ENCODE results near the gene ANKRD39. TPM values are rescaled to one million over a fixed set of nuclear protein-coding genes. Genes with fewer than 3 reads are reported as not detected.

ANKRD39 gene
- total and polyA plus RNA-seq, 10 donors: 13.6 to 32.2 (median 20.4) TPM

DNA sequence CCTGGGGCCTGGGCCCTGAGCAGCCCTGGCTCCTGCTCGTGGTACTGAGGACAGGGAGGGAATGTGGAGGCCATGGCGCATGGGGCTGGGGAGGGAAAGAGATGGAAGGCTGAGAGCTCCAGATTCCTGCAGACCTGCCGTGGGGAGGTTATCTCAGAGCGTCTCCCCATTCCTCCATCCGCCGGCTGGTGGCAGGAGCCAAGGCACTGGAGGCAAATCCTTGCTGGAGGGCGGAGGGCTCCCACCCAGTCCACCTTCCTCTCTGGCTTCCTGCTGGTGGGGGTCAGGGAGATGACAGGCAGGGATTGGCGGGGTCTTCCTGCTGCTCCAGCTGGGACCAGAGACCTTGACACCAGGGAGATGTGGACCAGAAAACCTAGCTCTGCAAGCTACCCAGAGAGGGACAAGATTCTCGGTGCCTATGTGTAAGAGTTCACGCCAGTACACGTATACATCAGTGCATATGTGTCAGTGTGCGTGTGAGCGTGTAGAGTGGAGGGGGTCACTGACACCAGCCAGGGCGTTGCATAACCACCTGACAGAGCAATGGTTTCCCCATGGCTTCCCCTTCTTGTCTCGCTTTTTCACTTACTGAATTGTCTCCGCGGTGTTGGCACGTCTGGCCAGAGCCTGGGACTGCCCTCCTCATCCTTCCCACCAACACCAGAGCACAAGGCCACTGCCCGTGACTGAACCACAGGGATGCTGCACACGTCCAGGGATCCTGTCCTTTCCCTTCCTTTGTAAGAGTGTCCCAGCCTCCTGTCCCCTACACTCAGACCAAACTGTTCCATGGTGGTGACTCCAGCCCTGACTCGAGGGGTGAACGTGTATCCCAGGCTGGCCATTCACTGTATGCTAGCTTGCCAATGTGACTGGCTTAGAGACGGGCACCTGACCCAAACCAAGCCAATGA, 27.9 kb upstream of the ANKRD39 start:
- Histone ChIP-seq H3K4me3 (no peak overlapping the region), H3K27ac (peak overlapping the region in 6 of 8 donors; percentile 22 to 79 (median 66)), H3K4me1 (peaks cover 43 to 93% (median 64%) of the 10 kb centered on the region in 6 donors), H3K9me3 (no peaks in the 10 kb centered on the region), H3K27me3 (replicated peaks in 1 of 7) (peaks cover 0 to 16% (median 0%) of the 10 kb centered on the region in 7 donors), H3K36me3 (no peaks in the 10 kb centered on the region)
- peak; percentile 76 for DNase-seq
- WGBS, 5 donors: 56 to 76% (median 67%) methylated on average over 17 to 23 of the region's 23 CpGs
- intact Hi-C loops (cut with DNase I; ENCODE audit: low total_unique reads): no loop called here
- TF ChIP-seq POLR2AphosphoS5 (IDR thresholded peaks at IDR 0.05): peak in 1 of 3 donors; percentile 20
- TF ChIP-seq, protein P1, sequence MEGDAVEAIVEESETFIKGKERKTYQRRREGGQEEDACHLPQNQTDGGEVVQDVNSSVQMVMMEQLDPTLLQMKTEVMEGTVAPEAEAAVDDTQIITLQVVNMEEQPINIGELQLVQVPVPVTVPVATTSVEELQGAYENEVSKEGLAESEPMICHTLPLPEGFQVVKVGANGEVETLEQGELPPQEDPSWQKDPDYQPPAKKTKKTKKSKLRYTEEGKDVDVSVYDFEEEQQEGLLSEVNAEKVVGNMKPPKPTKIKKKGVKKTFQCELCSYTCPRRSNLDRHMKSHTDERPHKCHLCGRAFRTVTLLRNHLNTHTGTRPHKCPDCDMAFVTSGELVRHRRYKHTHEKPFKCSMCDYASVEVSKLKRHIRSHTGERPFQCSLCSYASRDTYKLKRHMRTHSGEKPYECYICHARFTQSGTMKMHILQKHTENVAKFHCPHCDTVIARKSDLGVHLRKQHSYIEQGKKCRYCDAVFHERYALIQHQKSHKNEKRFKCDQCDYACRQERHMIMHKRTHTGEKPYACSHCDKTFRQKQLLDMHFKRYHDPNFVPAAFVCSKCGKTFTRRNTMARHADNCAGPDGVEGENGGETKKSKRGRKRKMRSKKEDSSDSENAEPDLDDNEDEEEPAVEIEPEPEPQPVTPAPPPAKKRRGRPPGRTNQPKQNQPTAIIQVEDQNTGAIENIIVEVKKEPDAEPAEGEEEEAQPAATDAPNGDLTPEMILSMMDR (IDR thresholded peaks at IDR 0.05 in 8 of 11, conservative IDR thresholded peaks at IDR 0.05 in 3 of 11): no peak

DNA sequence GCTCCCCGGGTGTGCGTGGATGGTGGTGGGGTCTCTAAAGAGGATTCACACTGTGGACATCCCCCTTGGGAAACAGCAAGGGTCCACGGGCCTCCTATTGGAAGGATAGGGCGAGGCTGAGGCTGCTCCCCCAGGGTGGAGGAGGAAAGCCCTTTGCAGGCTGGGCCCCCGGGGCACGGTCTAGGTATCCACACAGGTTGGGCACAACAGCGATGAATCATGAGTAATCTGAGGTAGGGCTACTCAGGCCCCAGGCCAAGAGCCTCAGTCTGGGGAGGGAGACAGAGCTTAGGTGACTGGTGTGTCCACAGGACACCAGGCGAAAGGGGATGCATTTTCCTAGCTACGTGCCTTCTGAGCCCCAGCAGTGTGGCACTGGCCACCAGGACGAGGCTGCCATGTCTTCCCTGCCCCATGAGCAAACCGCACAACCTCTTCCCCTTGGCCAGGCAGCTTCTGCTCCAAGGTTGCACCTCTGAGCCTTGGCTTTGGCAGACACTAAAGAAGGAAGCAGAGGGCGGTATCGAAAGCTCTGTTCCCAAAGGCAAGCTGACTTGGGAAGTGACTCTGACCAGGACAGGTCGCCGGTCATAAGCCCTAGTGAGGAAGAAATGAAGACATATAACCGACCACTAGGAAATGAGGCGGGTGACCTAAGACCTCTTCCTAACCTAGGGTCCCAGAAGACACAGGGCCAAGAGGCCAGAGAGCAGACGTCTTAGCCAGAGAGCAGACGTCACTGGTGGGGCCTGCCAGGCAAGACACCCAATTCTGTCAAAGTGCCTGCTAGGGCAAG, 26.7 kb upstream of the ANKRD39 start:
- H3K27ac ChIP-seq: peak overlapping the region in 7 of 8 donors; percentile 5 to 79 (median 64)
- peaks cover 0 to 16% (median 0%) of the 10 kb centered on the region in 7 donors for H3K27me3 ChIP-seq (replicated peaks in 1 of 7)
- WGBS, 5 donors: 67 to 79% (median 73%) methylated on average over 17 to 19 of the region's 19 CpGs
- H3K4me3 ChIP-seq: no peak overlapping the region
- DNase-seq: no peak
- H3K9me3 ChIP-seq: no peaks in the 10 kb centered on the region
- peak in 2 of 3 donors; percentile 50 to 69 for TF ChIP-seq POLR2AphosphoS5 (IDR thresholded peaks at IDR 0.05)
- TF ChIP-seq POLR2A (IDR thresholded peaks at IDR 0.05): no peak
- TF ChIP-seq, protein P1 (IDR thresholded peaks at IDR 0.05 in 8 of 11, conservative IDR thresholded peaks at IDR 0.05 in 3 of 11): no peak
- intact Hi-C loops (cut with DNase I; ENCODE audit: low total_unique reads): no loop called here
- no peaks in the 10 kb centered on the region for H3K36me3 ChIP-seq
- peaks cover 43 to 91% (median 63%) of the 10 kb centered on the region in 6 donors for H3K4me1 ChIP-seq

DNA sequence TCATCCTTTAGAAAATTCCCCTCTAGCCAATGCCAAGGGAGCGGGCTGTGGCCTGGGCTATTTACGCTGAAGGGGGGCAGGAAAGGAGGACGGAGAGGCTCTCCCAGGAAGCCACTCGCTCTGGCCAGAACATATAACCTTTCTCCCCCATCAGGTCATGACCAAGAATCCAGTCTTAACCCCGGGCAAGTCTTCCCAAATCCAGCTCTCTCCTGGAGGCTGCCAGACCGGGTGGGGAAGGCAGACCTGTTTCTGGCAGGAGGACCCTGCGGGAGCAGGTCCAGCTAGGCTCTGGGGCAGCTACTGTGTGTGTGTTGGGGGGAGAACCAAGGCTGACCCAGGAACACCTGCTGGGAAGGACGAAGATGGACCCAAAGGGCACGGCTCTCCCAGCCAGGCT, 25.5 kb upstream of the ANKRD39 start:
- TF ChIP-seq, protein P1 (IDR thresholded peaks at IDR 0.05 in 8 of 11, conservative IDR thresholded peaks at IDR 0.05 in 3 of 11): no peak
- peak in 2 of 3 donors; percentile 40 to 42 for TF ChIP-seq POLR2AphosphoS5 (IDR thresholded peaks at IDR 0.05)
- no peaks in the 10 kb centered on the region for H3K36me3 ChIP-seq
- DNase-seq: peak; percentile 67
- peaks cover 0 to 16% (median 0%) of the 10 kb centered on the region in 7 donors for H3K27me3 ChIP-seq (replicated peaks in 1 of 7)
- peak overlapping the region in 7 of 8 donors; percentile 22 to 79 (median 64) for H3K27ac ChIP-seq
- peaks cover 37 to 93% (median 61%) of the 10 kb centered on the region in 6 donors for H3K4me1 ChIP-seq
- H3K9me3 ChIP-seq: no peaks in the 10 kb centered on the region
- H3K4me3 ChIP-seq: no peak overlapping the region
- WGBS, 5 donors: 61 to 85% (median 81%) methylated on average over 6 to 9 of the region's 9 CpGs
- intact Hi-C loops (cut with DNase I; ENCODE audit: low total_unique reads): no loop called here
